Panc1 (cell line): ENCODE results near the gene LHFPL4. TPM values are rescaled to one million over a fixed set of nuclear protein-coding genes. Genes with fewer than 3 reads are reported as not detected.

Experiments
- ATAC-seq: fragments of 200-7000 bp; cut with Tn5 transposase; 2 replicates; pipeline ENCODE4 v1.9.1; 2020; ENCODE audit warnings: mild to moderate bottlenecking, moderate library complexity
- BruUV-seq: library from RNA; stranded (reverse); fragments of 400-500 nt; replicated peaks from 2 replicates; lab custom pipeline; 2021; lab: Mats Ljungman, UMichigan
- CTCF ChIA-PET: fragments of 300-600 bp; sonication (Branson Sonifier 250); formaldehyde crosslinking; loops from one replicate; lab custom pipeline; 2022; ENCODE audit warnings: antibody characterized with exemption; lab: Charles Lee
- POLR2A ChIA-PET: fragments of 300-600 bp; sonication (Branson Sonifier 250); formaldehyde crosslinking; loops from one replicate; lab custom pipeline; 2022; ENCODE audit warnings: antibody characterized with exemption; lab: Charles Lee
- DNase-seq: peaks from one replicate; pipeline ENCODE4 v3.0.0-alpha.2; 2010; ENCODE audit warnings: low read depth, low spot score
- H3K27ac ChIP-seq: 2 replicates; pipeline ENCODE4 v1.5.1; 2011; ENCODE audit warnings: mild to moderate bottlenecking, low read length, inconsistent platforms
- H3K27me3 ChIP-seq: fragments of 200-500 bp; sonication (Bioruptor generic); 2 replicates; pipeline ENCODE4 v1.6.0; 2014; ENCODE audit warnings: low read length, inconsistent platforms; ENCODE audit not compliant: control insufficient read depth, insufficient read depth
- H3K36me3 ChIP-seq: fragments of 200-500 bp; sonication (Bioruptor generic); 2 replicates; pipeline ENCODE4 v1.5.1; 2014; ENCODE audit warnings: inconsistent platforms, mild to moderate bottlenecking, low read length, moderate library complexity; ENCODE audit not compliant: control insufficient read depth, insufficient read depth
- H3K4me1 ChIP-seq: 2 replicates; pipeline ENCODE4 v1.5.1; 2011; ENCODE audit warnings: inconsistent platforms, mild to moderate bottlenecking, low read length, moderate library complexity; ENCODE audit not compliant: control insufficient read depth, insufficient read depth
- H3K4me3 ChIP-seq, 2 experiments: 2 replicates each; pipeline ENCODE4 v1.5.1; 2011 to 2012; ENCODE audit warnings: low read depth in 2 of 2, low read length in 2 of 2, mild to moderate bottlenecking in 2 of 2, inconsistent platforms in 1 of 2, moderate library complexity in 1 of 2
- H3K9me3 ChIP-seq: fragments of 200-500 bp; sonication (Bioruptor generic); 2 replicates; pipeline ENCODE4 v1.5.1; 2014; ENCODE audit warnings: low read depth, mild to moderate bottlenecking, inconsistent platforms, low read length, moderate library complexity; ENCODE audit not compliant: control insufficient read depth, insufficient read depth
- POLR2AphosphoS5 ChIP-seq: IDR thresholded peaks from 2 replicates; pipeline ENCODE4 v1.6.1; 2012; ENCODE audit warnings: mild to moderate bottlenecking, low read depth, low read length, moderate library complexity
- SIN3A ChIP-seq: IDR thresholded peaks from 2 replicates; pipeline ENCODE4 v1.6.1; 2012; ENCODE audit warnings: low read depth, mild to moderate bottlenecking, low read length, moderate library complexity, borderline replicate concordance; ENCODE audit not compliant: insufficient read depth
- TCF7L2 ChIP-seq: IDR thresholded peaks from 2 replicates; pipeline ENCODE4 v1.6.1; 2011; ENCODE audit warnings: mild to moderate bottlenecking, low read depth, low read length, inconsistent platforms
- in situ Hi-C: cut with HindIII; loops from 2 replicates; pipeline ENCODE4 v1.10.0; 2016; ENCODE audit warnings: low sequenced_read_pairs, low pct_unique_long_range_greater_than_20kb
- intact Hi-C: fragments of 100-400 bp; cut with micrococcal nuclease; formaldehyde crosslinking; loops from one replicate; pipeline ENCODE4 v1.10.0; 2022; ENCODE audit not compliant: unreplicated experiment
- total RNA-seq: library from RNA; stranded (reverse); gene quantifications from one replicate; pipeline ENCODE4 v1.2.1, GENCODE V29; 2021; ENCODE audit not compliant: unreplicated experiment
- TF ChIP-seq, protein P1 (sequence below): fragments of 450-650 bp; IDR thresholded peaks from 2 replicates; pipeline ENCODE4 v1.5.1; 2017; ENCODE audit warnings: mild to moderate bottlenecking
- TF ChIP-seq, protein P2 (sequence below), 2 experiments: IDR thresholded peaks; 2 replicates each; pipeline ENCODE4 v1.6.1; 2011 to 2012; ENCODE audit warnings: low read depth in 2 of 2, control low read depth in 1 of 2, low read length in 1 of 2, mild to moderate bottlenecking in 1 of 2, moderate library complexity in 1 of 2; ENCODE audit not compliant: insufficient read depth in 1 of 2

Gene LHFPL4
- total RNA-seq, 1 experiment from 2014 or later: not detected

DNA sequence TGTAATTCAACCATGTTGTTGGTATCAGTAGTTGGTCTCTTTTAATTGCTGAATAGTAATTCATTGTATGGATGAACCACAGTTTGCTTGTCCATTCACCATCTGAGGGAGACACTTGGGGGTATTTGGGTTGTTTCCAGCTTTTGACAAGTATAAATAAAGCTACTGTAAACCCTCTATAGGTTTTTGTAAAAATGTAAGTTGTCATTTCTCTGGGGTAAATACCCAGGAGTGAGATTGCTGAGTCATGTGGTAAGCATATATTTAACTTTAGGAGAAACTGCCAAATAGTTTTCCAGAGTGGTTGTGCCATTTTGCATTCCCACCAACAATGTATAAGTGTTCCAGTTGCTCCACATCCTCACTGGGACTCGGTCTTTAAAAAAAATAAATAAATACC, 15.4 kb upstream of the LHFPL4 start:
- intact Hi-C loops: no loop called here
- ChIA-PET CTCF (no interaction called here), POLR2A (no interaction called here)
- H3K27ac ChIP-seq: no peak overlapping the region
- H3K4me3 ChIP-seq: no peak overlapping the region
- DNase-seq (no peak), ATAC-seq (no peak)
- no TSS peak for BruUV-seq
- H3K27me3 ChIP-seq: no peaks in the 10 kb centered on the region
- TF ChIP-seq, protein P1, sequence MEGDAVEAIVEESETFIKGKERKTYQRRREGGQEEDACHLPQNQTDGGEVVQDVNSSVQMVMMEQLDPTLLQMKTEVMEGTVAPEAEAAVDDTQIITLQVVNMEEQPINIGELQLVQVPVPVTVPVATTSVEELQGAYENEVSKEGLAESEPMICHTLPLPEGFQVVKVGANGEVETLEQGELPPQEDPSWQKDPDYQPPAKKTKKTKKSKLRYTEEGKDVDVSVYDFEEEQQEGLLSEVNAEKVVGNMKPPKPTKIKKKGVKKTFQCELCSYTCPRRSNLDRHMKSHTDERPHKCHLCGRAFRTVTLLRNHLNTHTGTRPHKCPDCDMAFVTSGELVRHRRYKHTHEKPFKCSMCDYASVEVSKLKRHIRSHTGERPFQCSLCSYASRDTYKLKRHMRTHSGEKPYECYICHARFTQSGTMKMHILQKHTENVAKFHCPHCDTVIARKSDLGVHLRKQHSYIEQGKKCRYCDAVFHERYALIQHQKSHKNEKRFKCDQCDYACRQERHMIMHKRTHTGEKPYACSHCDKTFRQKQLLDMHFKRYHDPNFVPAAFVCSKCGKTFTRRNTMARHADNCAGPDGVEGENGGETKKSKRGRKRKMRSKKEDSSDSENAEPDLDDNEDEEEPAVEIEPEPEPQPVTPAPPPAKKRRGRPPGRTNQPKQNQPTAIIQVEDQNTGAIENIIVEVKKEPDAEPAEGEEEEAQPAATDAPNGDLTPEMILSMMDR: no peak
- no peak for TF ChIP-seq TCF7L2
- TF ChIP-seq, protein P2, sequence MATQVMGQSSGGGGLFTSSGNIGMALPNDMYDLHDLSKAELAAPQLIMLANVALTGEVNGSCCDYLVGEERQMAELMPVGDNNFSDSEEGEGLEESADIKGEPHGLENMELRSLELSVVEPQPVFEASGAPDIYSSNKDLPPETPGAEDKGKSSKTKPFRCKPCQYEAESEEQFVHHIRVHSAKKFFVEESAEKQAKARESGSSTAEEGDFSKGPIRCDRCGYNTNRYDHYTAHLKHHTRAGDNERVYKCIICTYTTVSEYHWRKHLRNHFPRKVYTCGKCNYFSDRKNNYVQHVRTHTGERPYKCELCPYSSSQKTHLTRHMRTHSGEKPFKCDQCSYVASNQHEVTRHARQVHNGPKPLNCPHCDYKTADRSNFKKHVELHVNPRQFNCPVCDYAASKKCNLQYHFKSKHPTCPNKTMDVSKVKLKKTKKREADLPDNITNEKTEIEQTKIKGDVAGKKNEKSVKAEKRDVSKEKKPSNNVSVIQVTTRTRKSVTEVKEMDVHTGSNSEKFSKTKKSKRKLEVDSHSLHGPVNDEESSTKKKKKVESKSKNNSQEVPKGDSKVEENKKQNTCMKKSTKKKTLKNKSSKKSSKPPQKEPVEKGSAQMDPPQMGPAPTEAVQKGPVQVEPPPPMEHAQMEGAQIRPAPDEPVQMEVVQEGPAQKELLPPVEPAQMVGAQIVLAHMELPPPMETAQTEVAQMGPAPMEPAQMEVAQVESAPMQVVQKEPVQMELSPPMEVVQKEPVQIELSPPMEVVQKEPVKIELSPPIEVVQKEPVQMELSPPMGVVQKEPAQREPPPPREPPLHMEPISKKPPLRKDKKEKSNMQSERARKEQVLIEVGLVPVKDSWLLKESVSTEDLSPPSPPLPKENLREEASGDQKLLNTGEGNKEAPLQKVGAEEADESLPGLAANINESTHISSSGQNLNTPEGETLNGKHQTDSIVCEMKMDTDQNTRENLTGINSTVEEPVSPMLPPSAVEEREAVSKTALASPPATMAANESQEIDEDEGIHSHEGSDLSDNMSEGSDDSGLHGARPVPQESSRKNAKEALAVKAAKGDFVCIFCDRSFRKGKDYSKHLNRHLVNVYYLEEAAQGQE (IDR thresholded peaks at IDR 0.05; ENCODE audit: insufficient read depth in 1 of 2, low read depth in 2 of 2, low read length in 1 of 2): no peak
- no peak for TF ChIP-seq POLR2AphosphoS5
- TF ChIP-seq SIN3A: no peak
- in situ Hi-C loops: no loop called here
- H3K9me3 ChIP-seq: no peaks in the 10 kb centered on the region; the same call in 1 of the 2 replicates
- no peaks in the 10 kb centered on the region for H3K36me3 ChIP-seq
- no peaks in the 10 kb centered on the region for H3K4me1 ChIP-seq

DNA sequence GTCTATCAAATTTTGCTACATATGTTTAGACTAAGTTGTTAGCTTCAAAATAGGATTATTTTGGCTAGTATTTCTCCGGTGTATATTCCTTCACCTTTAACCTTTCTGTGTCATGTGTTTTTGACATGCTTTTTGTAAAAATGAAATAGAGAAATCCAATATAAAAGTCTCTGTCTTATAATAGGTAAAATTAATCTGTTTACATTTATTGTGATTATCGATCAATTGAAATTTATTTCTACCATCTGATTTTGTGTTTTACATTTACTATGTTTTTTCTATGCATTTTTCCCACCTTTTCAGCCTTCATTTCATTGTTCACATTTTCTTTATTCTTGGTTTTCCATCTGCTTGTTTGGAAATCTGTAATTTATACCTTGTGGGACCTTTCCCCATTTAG, 11.7 kb upstream of the LHFPL4 start:
- DNase-seq (no peak), ATAC-seq (no peak)
- BruUV-seq: no TSS peak
- intact Hi-C loops (no loop called here), in situ Hi-C loops (no loop called here)
- peaks cover 2% of the 10 kb centered on the region; the same call in 1 of the 2 replicates for H3K27me3 ChIP-seq
- no peak for TF ChIP-seq SIN3A
- TF ChIP-seq, protein P2 (IDR thresholded peaks at IDR 0.05; ENCODE audit: insufficient read depth in 1 of 2, low read depth in 2 of 2, low read length in 1 of 2): no peak
- TF ChIP-seq, protein P1: no peak
- TF ChIP-seq POLR2AphosphoS5: no peak
- no peak for TF ChIP-seq TCF7L2
- no peak overlapping the region for H3K4me3 ChIP-seq
- ChIA-PET POLR2A (no interaction called here), CTCF (no interaction called here)
- H3K9me3 ChIP-seq: no peaks in the 10 kb centered on the region; the same call in 1 of the 2 replicates
- no peak overlapping the region for H3K27ac ChIP-seq
- no peaks in the 10 kb centered on the region for H3K36me3 ChIP-seq
- no peaks in the 10 kb centered on the region for H3K4me1 ChIP-seq
